ENCODE measurements around the gene PDZRN3.

Gene PDZRN3

DNA sequence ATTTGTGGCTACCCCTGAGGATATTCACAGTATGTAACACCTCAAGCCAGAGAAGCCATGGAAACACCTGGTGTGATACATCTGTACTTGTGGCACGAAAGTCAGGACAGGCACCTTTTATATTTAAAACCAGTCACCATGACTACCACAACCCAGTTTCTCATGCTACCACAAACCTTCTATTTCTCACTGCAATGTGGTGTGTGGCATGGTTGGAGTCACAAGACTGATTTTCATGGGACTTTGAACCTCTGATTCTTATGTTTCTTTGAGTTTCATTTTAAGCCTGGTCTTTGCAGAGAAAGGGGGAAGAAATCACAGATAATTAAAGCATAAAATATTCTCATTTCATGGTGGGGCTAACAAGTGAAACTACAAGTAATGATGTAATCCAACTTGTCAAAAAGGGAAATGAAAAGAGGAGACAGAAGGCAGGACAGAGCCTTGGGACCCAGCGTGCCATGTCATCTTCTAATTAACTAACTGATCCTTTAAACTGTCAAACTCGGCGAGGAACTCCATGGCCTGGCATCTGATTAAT lies 175.9 kb downstream of the PDZRN3 start:
- DNase-seq, result no peak

DNA sequence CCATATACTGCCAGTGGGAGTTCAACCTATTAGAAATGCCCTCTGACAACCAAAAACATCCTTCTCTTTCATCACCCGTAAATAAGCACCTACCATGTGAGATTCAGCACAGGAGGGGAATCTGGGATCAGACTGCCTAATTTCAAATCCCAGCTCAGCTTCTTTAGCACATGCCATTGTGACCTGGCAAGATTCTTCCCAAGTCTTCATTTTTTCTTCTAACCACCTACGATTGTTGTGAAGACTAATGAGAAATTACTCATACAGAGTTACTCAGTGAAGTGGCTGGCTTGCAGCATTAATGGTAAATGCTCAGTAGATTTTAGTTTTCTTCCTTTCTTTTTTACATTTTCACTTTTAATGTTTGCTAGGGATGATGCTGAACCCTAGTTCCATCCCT lies 176.7 kb downstream of the PDZRN3 start:
- no peak for DNase-seq

DNA sequence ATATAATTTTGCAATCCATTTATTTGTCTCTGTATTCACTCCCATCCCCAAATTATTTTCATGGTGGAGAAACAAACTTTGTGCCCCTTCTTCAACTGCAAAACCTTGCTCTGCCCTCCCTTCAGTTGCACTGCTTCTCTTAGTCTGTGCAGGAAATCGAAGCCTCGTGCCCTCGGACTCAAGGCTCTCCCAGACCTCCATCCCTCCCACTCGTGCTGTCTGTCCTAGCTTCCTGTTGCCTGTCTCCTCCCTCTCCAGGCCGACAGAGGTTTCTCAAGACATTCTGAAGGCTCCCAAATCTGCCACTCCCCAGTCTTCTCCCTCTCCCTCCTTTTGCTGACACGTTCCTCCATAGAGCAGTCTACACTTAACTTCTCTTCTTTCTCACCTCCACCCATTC lies 177.6 kb downstream of the PDZRN3 start:
- DNase-seq, result no peak

DNA sequence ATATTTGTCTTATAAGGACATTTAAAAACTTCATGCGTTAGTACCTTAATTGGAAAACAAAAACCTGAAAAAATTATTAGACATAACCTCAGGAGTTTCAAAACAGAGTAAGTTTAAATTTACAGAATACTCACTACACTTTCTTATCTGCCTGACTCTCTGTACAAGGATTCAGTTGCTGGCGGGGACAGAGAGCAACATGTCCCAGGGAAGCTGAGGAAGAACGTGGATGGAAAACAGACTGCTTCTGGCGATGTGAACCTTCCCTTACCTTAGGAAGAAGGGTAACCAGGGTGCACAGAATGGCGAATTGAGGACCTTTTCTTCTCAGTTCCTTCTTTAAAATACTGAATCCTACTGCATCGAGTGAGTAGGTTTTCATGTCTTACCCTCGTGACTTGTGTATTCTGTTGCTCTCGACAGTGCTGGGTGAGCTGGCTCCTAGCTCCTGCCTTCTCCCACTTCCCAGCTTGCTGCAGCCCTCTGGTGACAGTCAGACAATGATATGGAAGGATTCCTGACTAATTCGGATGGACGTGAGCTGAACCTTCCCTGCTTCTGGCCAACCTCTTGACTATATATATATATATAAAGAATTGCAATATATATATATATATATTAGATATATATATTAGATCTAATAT lies 178.2 kb downstream of the PDZRN3 start:
- no peak for DNase-seq

DNA sequence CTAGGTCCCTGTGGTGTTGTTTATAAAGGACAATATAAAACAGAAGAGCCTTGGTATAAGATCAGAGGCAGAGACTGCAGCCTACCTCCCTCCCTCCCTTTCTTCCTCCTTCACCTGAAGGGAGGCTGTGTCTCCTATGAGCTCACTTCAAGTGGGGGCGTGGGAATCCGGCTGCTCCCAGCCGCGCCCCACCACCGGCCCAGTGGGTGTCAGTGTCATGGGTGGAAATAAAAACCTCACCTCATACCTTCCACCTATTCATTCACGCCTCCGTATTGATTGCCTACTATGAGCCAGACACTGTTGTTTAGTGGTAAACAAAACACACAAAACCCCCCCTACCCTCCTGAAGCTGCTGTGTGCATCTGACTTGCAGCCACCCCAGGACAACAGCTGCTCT lies 181.9 kb downstream of the PDZRN3 start:
- no peak for DNase-seq

DNA sequence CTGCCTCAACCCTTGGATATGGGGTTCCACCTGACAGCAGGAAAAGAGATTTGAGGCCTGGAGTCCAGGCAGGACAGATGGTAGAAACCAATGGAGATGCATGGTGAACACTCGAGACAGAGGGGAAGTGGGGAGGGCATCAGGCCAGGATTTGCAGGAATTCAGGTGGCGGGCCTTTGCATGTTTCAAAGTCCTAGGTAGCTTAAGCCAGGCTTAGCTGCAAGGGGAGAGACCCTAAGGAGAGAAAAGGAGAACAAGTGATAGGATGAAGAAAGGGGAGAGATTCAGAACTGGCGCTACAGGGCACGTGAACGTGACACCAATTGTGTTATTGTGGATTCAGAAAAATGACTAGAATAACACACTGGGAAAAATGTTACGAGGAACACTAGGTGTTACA lies 182.6 kb downstream of the PDZRN3 start:
- DNase-seq, result no peak

DNA sequence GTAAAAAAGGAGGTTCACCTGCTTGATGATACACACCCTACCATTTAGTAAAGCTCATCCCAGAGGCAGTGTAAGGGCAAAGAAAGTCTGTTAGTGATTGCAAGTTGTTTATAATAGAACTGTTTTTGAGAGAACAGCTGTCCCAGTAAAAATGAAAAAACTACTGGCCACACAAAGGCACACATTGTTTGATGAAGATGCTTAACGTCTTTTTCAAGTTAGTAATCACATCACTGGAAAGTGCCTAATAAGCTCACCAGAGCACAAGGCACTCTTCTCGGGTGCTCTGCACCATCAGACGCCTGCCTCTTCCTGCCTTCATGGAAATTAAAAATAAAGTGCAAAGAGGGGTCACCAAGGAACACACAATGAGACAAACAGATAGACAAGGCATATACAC lies 186.9 kb downstream of the PDZRN3 start:
- DNase-seq, result no peak

DNA sequence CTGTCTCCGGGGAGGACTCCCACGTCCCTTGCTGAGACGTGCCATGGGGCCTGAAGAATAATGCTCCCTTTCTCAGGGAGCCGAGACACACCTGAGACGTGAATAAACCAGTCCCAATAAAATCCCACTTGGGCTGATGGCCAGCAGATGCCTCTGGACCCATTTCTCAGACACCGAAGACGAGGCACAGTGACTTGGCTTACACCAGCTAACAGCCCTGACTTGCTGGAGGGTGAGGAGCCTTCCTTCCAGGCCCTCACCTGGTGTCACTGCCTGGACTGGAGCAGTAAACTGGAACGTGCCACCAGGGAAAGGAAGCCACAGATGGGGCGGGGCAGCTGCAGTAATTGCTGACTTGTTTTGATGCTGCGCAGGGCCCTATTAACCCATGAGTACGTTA lies 189.7 kb downstream of the PDZRN3 start:
- no peak for DNase-seq

DNA sequence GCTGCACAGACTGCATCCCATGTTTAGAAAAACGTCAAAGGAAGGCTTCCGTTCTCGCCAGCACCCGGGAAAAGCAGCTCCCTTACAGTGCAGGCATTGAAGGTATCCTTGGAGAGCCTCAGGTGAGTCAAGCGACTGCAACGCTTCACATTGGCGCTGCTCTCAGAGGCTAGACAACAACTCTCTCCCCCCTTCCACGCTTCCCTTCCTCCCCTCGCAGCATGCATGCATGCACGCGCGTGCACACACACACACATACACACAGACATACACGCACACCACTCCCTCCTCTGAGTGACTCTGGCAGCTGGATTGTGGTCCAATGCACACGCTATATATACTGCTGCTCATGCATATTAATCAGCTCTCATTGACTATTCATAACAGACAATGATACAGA lies 191.1 kb downstream of the PDZRN3 start:
- DNase-seq, result no peak

DNA sequence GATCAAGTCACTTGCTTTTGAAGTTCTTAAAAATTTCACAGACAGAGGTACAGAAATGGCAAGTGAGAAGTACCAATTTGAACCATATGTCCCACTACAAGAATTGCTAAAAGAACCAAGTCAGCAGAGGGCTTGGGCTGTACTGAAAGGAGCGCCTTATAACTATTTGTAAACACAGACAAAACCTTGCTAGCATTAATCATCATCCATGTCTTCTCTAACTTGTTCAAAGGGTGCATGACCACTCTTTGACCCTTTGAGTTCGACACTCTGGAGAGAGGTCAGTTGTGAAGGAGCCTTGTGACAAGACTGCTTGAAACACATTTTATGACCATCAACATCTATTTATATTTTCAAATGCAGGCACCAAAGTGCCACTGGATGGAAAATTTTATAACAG lies 191.7 kb downstream of the PDZRN3 start:
- no peak for DNase-seq

DNA sequence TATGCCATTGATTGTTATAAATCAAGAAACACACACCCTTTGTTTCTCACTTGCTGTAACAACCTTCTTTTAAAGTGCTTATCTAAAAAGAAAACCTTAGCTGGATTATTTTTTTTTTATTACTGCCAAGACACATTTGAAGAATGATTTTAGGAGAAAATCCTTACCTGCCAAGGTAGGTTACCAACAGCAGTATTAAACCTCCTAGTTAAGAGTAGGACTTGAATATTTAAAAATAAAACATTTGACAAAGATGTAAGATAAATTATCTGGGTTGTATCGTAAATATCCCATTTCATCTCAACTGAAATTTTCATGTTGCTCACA lies 192.1 kb downstream of the PDZRN3 start:
- no peak for DNase-seq

DNA sequence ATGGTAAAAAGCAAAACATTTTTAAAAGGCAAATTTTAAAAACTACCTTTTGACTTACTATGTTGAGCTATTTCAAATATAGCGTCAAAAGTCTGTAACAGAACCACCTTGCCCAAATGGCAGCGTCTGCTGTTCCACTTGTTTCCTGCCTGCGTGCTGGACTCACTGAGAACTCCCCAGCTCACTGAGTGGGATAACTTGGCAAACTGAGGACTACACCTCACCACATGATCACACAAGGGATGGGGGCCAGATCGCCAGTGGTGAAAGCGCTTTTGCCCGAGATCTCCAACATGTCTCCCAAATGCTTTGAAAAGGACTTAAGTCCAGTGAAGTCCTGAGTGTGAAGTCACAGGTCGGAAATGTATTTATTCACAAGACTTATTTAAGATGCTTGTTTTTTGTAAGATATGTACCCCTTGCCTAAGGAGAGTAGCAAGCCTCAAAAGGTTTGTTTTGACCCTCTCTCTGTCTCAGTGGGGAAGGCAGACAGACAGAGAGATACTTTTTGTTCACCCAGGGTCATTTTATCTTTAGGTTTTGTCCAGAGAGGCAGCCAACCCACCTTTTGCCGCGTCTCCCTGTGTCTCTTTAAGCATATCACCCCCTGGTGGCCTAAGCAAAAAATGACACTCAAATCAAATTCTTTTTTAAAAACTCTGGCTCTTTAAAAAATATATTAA lies 192.6 kb downstream of the PDZRN3 start:
- DNase-seq, result peak; percentile 47

DNA sequence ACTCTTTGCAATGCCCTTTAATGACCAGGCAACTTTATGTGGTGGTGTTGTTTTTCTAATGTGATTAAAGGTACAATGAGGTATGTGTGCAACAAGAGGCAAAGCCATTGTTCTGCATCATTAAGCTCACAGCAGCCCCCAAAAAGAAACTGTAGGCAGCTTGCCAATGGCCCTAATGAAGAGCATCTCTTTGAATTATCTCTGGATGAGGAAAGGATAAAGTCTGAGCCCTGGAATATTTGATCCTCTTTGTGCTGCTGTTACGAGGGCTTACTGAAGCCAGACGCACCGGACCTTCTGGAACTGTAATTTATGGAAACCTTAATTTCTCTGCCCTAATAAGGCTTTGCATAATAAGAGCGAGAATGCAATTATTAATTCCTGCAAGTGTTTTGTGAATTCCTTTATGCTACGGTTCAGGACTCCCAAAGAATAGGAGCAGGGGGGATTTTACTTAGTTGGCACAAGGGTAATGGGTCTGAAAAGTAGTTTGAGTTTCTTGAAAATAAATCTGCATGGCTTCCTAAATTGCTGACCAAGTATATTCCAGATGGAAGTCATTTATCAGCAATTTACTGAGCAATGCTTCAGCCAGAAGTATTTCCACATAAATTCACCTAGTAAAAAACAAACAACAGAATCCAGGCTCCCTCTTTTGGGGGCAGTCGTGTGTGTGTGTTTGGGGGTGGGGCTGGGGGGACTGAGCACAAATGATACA lies 193.4 kb downstream of the PDZRN3 start:
- no peak for DNase-seq

DNA sequence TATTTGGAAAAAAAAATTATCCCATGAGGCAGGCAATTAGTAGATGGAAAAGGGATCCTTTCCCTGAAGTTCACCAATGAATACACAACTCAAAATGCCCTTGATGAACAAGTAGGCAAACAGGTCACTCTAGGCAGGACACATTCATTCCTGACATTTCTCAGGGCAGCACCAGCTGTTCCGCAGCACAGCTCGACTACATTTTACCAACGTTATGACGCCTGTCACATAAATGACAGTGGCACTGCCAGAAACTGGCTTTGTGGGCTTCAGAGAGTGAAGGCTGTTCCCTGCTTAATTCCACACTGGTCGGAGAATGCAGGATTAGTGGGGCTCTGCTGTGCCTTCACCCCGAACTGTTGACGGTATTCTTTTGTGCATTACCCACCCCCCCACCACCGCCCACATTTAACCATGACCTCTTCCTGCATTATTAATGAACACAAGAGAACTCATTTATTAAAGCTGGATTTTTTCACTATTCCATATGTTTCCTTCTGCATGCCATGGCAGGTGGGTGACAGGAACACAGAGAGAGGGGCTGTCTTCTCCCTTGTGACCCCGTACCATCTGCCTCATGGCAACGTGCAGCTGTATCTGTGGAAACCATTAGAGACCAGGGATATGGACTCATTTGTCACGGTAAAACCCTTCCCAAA lies 197.6 kb downstream of the PDZRN3 start:
- no peak for DNase-seq

DNA sequence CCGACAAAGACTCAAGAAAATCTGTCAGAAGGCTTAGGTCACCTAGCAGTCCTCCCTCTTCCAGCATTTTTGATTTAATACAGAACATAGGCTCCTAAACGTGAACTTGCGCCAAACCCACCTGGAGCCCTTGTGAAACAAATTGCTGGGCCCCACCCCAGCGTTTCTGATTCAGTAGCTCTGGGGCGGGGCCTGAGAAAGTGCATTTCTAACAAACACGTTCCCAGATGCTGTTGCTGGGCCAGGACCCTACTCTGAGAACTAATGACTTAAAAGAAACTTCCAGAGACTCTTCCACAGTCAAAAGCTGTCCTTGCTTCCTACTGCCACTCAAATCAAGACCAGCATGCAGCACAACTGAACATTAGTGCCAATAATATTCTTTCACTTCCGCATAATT lies 198.1 kb downstream of the PDZRN3 start:
- DNase-seq, result no peak

DNA sequence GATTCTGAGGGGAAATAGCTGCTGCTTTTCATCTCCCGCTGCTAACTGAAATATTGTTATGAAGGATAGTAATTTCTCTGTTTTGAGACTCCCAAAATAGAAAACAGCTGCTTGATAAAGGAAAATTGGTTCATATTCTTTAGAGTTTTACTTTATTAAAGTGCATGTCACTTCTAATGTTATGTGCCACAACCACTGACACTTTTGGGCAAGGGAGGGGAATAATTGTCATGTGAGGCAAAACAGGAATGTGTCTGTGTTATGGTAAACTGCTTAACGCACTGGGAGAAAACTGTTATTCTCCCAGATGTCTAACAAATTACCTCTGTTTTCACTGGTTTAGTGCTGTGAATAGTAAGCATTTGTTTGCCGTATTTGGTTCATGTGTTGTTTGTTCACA lies 201.6 kb downstream of the PDZRN3 start:
- no peak for DNase-seq

DNA sequence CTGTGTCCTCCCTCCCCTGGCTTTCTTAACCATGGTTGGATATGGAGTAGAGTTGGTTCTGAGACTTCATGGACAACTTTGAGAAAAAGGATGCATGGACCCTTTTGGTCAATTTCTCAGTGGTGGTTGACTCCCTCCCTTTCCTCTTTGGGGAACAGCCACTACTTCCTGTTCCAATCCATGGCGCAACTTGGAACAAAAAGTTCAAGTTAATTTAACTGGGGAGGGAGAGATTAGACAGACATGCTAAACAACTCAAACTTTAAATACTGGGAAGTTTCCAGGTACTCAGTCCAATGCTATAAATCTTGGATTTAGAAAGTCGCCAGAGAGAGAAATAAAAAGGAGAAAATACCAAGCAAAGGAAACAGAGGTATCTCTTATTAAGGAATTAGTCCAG lies 202.2 kb downstream of the PDZRN3 start:
- DNase-seq, result no peak

DNA sequence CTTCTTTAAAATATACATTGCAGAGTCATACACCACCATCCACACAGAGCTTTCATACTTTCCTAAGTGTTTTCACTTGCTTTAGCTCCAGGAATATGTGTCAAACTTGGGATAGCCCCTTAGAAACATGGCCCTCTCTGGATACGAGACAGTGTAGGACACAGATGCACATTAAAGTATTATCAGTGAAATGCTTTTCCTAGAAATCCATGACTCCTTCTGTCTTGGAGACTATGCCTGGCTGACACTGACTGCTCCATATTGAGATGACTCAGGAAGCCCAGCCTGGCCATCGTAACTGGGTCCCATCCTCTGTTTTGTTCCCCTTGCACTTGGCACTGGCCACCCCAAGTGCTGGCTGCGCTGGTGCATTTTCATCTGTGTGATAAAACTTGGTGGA lies 204.8 kb downstream of the PDZRN3 start:
- DNase-seq, result peak; percentile 49

DNA sequence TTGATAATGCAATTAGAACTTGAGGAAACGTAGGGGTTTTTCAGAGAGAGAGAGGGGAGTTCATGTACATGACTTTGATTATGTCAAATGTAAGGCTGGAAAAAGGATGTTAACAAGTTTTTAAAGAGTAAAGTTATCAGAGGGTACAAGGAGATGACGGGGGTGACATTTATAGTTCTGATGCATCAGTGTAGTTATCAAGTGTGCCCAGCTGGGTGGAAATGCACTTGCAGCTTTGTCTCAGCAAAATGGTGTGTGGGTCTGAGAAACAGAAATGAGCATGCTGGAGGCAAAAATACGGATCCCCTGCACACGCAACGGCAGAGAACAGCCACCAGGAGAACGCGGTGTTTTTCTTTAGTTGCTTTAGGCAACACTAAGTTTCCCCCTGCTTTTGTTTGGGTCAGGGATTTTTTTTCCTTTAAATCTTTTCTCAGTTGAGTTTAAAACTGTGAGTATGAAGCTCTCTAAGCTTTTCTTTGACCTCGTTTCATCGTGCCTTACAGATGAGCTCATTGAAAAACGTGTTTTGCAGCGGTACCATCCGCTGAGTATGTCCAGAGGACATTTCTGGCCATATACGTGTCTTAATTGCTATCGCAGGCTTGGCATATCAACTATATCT lies 205.4 kb downstream of the PDZRN3 start:
- DNase-seq, result peak; percentile 85

DNA sequence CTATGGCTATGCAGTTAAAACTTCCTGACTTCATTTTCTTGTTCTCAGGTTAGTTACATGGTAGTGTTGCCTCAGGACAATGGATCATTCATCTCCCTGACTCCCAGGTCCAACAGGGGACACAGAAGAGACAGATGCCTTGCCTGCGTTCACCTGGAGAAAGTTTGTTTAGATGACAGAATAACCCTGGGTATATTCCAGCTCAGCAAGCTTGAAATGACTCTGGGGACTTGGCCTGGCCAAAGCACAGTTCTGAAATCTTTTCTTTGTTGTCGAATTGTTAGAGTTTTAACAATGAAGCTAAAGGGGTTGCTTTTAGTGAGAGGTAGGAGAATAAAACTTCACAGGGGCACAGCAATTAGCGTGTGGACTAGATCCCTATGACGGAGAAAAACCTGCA lies 206.1 kb downstream of the PDZRN3 start:
- no peak for DNase-seq

DNA sequence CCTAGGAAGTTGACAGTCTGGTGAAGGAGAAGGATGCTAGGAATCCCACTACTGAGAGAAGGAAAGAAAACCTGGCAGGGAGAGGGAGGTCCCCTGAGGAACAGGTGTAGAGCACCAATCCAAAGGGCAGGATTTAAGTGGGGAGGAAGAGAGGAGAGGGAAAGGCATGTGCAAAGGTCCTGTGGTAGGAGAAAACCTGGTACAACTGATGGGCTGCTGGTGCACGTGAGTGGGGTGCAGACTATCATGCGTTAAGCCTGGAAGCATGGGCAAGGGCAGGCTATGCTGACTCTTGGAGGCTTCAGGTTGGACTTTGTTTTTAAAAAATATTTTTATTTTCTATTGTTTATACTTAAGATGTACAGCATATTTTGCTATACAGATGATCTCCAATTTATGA lies 209.6 kb downstream of the PDZRN3 start:
- no peak for DNase-seq

DNA sequence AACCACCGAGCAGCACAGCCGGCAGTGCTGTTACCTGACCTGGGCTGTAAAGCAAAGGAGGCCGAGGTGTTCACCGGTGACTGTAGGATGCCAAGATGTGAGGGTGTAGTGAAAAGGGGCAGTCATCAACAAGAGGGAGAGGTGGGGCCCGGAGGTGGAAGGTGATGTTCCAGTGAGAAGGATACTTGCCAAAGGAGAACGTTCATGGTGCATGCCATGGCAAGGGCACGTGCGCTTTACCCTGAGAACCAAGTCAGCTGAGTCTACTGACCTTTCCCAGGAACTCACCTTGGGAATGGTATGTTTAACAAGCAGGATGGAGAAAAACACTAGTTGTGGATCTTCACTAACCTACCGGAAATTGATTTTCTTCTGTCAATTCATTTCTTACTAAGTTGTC lies 211.1 kb downstream of the PDZRN3 start:
- no peak for DNase-seq

DNA sequence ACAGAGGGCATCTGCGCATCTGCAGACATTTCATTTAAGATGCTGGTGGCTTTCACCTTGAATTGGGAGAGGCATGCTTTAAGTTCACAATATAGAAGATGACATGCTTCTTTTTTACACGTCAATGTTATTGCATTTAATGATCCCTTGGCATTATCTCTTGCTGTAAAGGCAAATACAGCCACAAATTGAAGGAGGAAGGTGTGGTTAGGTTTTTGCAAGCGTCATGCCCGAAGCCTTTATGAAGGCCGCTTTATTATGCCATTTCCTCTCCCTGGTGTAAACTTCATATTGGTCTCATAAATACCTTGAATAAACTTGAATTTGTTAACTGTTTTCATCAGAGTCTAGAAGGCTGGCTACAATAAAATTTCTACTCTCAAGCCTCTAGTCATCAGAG lies 212.7 kb downstream of the PDZRN3 start:
- no peak for DNase-seq
